T-helper 1 cell treated with Interleukin-12 subunit alpha and Interleukin-12 subunit beta and Interleukin-4 antibody, amounts not matched to agents 30 μg/mL and 1 μg/mL, for 36 hours (primary cell): ENCODE measurements around the gene MPV17L2.

Experiments used
- H3K27ac Mint-ChIP-seq: one replicate; pipeline ENCODE4 v1.8.0; 2021; ENCODE audit warnings: mild to moderate bottlenecking, mixed read lengths
- H3K27me3 Mint-ChIP-seq: one replicate; pipeline ENCODE4 v1.8.0; 2021; ENCODE audit warnings: low read depth, mixed read lengths
- H3K36me3 Mint-ChIP-seq: one replicate; pipeline ENCODE4 v1.8.0; 2021; ENCODE audit warnings: low read depth, mixed read lengths
- H3K4me1 Mint-ChIP-seq: one replicate; pipeline ENCODE4 v1.8.0; 2021; ENCODE audit warnings: low read depth, mixed read lengths
- H3K4me3 Mint-ChIP-seq: one replicate; pipeline ENCODE4 v1.8.0; 2021; ENCODE audit warnings: mild to moderate bottlenecking, moderate library complexity, mixed read lengths
- H3K9me3 Mint-ChIP-seq: one replicate; pipeline ENCODE4 v1.8.0; 2021; ENCODE audit warnings: mixed read lengths

Gene MPV17L2

GRCh38 chr19:18194181-18194530 is 1.1 kb downstream of the MPV17L2 start:
- Mint-ChIP-seq H3K4me3 (peak overlapping the region; percentile 83), H3K27me3 (no peaks in the 10 kb centered on the region), H3K9me3 (no peaks in the 10 kb centered on the region), H3K4me1 (peaks cover 22% of the 10 kb centered on the region), H3K27ac (peak overlapping the region; percentile 65), H3K36me3 (peaks cover 12% of the 10 kb centered on the region)

- H3K27me3 Mint-ChIP-seq, result no peaks in the 10 kb centered on the region
- H3K4me3 Mint-ChIP-seq, result peak overlapping the region; percentile 83
- H3K27ac Mint-ChIP-seq, result peak overlapping the region; percentile 65
- H3K36me3 Mint-ChIP-seq, result peaks cover 12% of the 10 kb centered on the region
- no peaks in the 10 kb centered on the region for H3K9me3 Mint-ChIP-seq
- H3K4me1 Mint-ChIP-seq, result peaks cover 22% of the 10 kb centered on the region
Measured at GRCh38 chr19:18194554-18195238, 1.7 kb downstream of the MPV17L2 start.

- Mint-ChIP-seq H3K4me3 (no peak overlapping the region), H3K36me3 (peaks cover 18% of the 10 kb centered on the region), H3K27ac (no peak overlapping the region), H3K27me3 (no peaks in the 10 kb centered on the region), H3K4me1 (peaks cover 22% of the 10 kb centered on the region), H3K9me3 (no peaks in the 10 kb centered on the region)
Measured at GRCh38 chr19:18196511-18196845, 3.5 kb downstream of the MPV17L2 start.

GRCh38 chr19:18197306-18197705 is 4.3 kb downstream of the MPV17L2 start:
- H3K9me3 Mint-ChIP-seq, result no peaks in the 10 kb centered on the region
- peaks cover 19% of the 10 kb centered on the region for H3K4me1 Mint-ChIP-seq
- H3K36me3 Mint-ChIP-seq, result peaks cover 23% of the 10 kb centered on the region
- H3K27ac Mint-ChIP-seq, result no peak overlapping the region
- no peak overlapping the region for H3K4me3 Mint-ChIP-seq
- H3K27me3 Mint-ChIP-seq, result no peaks in the 10 kb centered on the region

- H3K27ac Mint-ChIP-seq, result no peak overlapping the region
- peaks cover 23% of the 10 kb centered on the region for H3K36me3 Mint-ChIP-seq
- no peaks in the 10 kb centered on the region for H3K9me3 Mint-ChIP-seq
Measured at GRCh38 chr19:18197941-18198340, 4.9 kb downstream of the MPV17L2 start.

GRCh38 chr19:18198374-18198773 is 5.4 kb downstream of the MPV17L2 start:
- H3K4me3 Mint-ChIP-seq, result no peak overlapping the region

More at GRCh38 chr19:18197941-18198340, 4.9 kb downstream of the MPV17L2 start:
- H3K4me3 Mint-ChIP-seq, result no peak overlapping the region
- no peaks in the 10 kb centered on the region for H3K27me3 Mint-ChIP-seq
- peaks cover 19% of the 10 kb centered on the region for H3K4me1 Mint-ChIP-seq

GRCh38 chr19:18202397-18202777 is 9.4 kb downstream of the MPV17L2 start:
- Mint-ChIP-seq H3K4me3 (peak overlapping the region; percentile 46), H3K4me1 (peaks cover 23% of the 10 kb centered on the region), H3K36me3 (peaks cover 23% of the 10 kb centered on the region), H3K9me3 (no peaks in the 10 kb centered on the region), H3K27ac (no peak overlapping the region), H3K27me3 (peaks cover 3% of the 10 kb centered on the region)

More at GRCh38 chr19:18198374-18198773, 5.4 kb downstream of the MPV17L2 start:
- peaks cover 23% of the 10 kb centered on the region for H3K36me3 Mint-ChIP-seq
- no peaks in the 10 kb centered on the region for H3K27me3 Mint-ChIP-seq
- H3K27ac Mint-ChIP-seq, result no peak overlapping the region
- H3K9me3 Mint-ChIP-seq, result no peaks in the 10 kb centered on the region
- peaks cover 24% of the 10 kb centered on the region for H3K4me1 Mint-ChIP-seq

GRCh38 chr19:18202778-18203407 is 9.9 kb downstream of the MPV17L2 start:
- H3K4me3 Mint-ChIP-seq, result peak overlapping the region; percentile 93
- H3K27ac Mint-ChIP-seq, result peak overlapping the region; percentile 78
- peaks cover 23% of the 10 kb centered on the region for H3K4me1 Mint-ChIP-seq
- H3K27me3 Mint-ChIP-seq, result peaks cover 3% of the 10 kb centered on the region
- no peaks in the 10 kb centered on the region for H3K9me3 Mint-ChIP-seq
- H3K36me3 Mint-ChIP-seq, result peaks cover 23% of the 10 kb centered on the region

- Mint-ChIP-seq H3K4me3 (peak overlapping the region; percentile 93), H3K9me3 (no peaks in the 10 kb centered on the region), H3K36me3 (peaks cover 18% of the 10 kb centered on the region), H3K27ac (peak overlapping the region; percentile 78), H3K27me3 (peaks cover 3% of the 10 kb centered on the region), H3K4me1 (peaks cover 23% of the 10 kb centered on the region)
Measured at GRCh38 chr19:18203408-18203862, 10.4 kb downstream of the MPV17L2 start.

GRCh38 chr19:18203863-18204393 is 10.9 kb downstream of the MPV17L2 start, which contains the start of gene RAB3A:
TSS of gene RAB3A (minus strand) at chr19:18204042. CDS start at chr19:18202740, 1,302 bp downstream.
- H3K27me3 Mint-ChIP-seq, result peaks cover 3% of the 10 kb centered on the region
- peaks cover 23% of the 10 kb centered on the region for H3K4me1 Mint-ChIP-seq
- peak within 1 kb of the TSS; percentile 93 for H3K4me3 Mint-ChIP-seq
- H3K27ac Mint-ChIP-seq, result peak within 1 kb of the TSS; percentile 93
- peaks cover 13% of the 10 kb centered on the region for H3K36me3 Mint-ChIP-seq
- no peaks in the 10 kb centered on the region for H3K9me3 Mint-ChIP-seq

GRCh38 chr19:18204394-18205199 is 11.6 kb downstream of the MPV17L2 start:
- peak overlapping the region; percentile 93 for H3K4me3 Mint-ChIP-seq
- peaks cover 3% of the 10 kb centered on the region for H3K27me3 Mint-ChIP-seq
- peaks cover 11% of the 10 kb centered on the region for H3K36me3 Mint-ChIP-seq
- H3K4me1 Mint-ChIP-seq, result peaks cover 23% of the 10 kb centered on the region
- H3K27ac Mint-ChIP-seq, result peak overlapping the region; percentile 93
- no peaks in the 10 kb centered on the region for H3K9me3 Mint-ChIP-seq

GRCh38 chr19:18205200-18205892 is 12.3 kb downstream of the MPV17L2 start:
- H3K36me3 Mint-ChIP-seq, result peaks cover 8% of the 10 kb centered on the region
- H3K27ac Mint-ChIP-seq, result peak overlapping the region; percentile 93
- H3K4me1 Mint-ChIP-seq, result peaks cover 23% of the 10 kb centered on the region
- no peaks in the 10 kb centered on the region for H3K9me3 Mint-ChIP-seq
- H3K27me3 Mint-ChIP-seq, result peaks cover 3% of the 10 kb centered on the region
- peak overlapping the region; percentile 93 for H3K4me3 Mint-ChIP-seq

GRCh38 chr19:18206018-18206417 is 13.0 kb downstream of the MPV17L2 start:
- peaks cover 5% of the 10 kb centered on the region for H3K27me3 Mint-ChIP-seq
- H3K4me3 Mint-ChIP-seq, result no peak overlapping the region
- peaks cover 7% of the 10 kb centered on the region for H3K36me3 Mint-ChIP-seq
- peaks cover 23% of the 10 kb centered on the region for H3K4me1 Mint-ChIP-seq
- no peaks in the 10 kb centered on the region for H3K9me3 Mint-ChIP-seq
- no peak overlapping the region for H3K27ac Mint-ChIP-seq
